Ishikawa (cell line): Measurements from ENCODE around the gene CLEC19A.

Source experiments
- CREB1 ChIP-seq: IDR thresholded peaks from 2 replicates; pipeline ENCODE4 v1.6.1; 2012; ENCODE audit warnings: low read depth
- EP300 ChIP-seq: IDR thresholded peaks from 2 replicates; pipeline ENCODE4 v1.6.1; 2012; ENCODE audit warnings: borderline replicate concordance
- YY1 ChIP-seq: IDR thresholded peaks from 2 replicates; pipeline ENCODE4 v1.6.1; 2012; ENCODE audit warnings: low read depth

- TF ChIP-seq YY1 (no peak), EP300 (no peak), CREB1 (no peak)
Measured at GRCh38 chr16:19356024-19356952, 70.8 kb downstream of the CLEC19A start.
